T-helper 1 cell (primary cell): Measurements from ENCODE around the gene GFOD2.

ENCODE experiments used
- DNase-seq, 5 donors: peaks; one replicate each; pipeline ENCODE4 v3.0.0-alpha.2; 2012 to 2020

GFOD2 gene

GRCh38 chr16:67669499-67670101, 49.5 kb downstream of the GFOD2 start:
- DNase-seq: no peak

- no peak for DNase-seq
Measured at GRCh38 chr16:67668495-67669157, 50.5 kb downstream of the GFOD2 start.

- DNase-seq: peak; percentile 59 to 89 (median 78)
Measured at GRCh38 chr16:67667817-67668494, 51.2 kb downstream of the GFOD2 start.

- DNase-seq: no peak
Measured at GRCh38 chr16:67667453-67667816, 51.7 kb downstream of the GFOD2 start.

- DNase-seq: peak; percentile 67 to 84 (median 77)
Measured at GRCh38 chr16:67666559-67667452, 52.3 kb downstream of the GFOD2 start, which contains the start of the genes C16orf86 and ENKD1. Gene C16orf86 (plus strand): TSS chr16:67666814. CDS start chr16:67666971, 157 bp downstream. Gene ENKD1 (minus strand): TSS chr16:67666750. CDS start chr16:67666442, 308 bp downstream.

GRCh38 chr16:67666032-67666551, 53.0 kb downstream of the GFOD2 start:
- DNase-seq: no peak

- no peak for DNase-seq
Measured at GRCh38 chr16:67665598-67665997, 53.5 kb downstream of the GFOD2 start.

GRCh38 chr16:67664871-67665270, 54.2 kb downstream of the GFOD2 start:
- DNase-seq: no peak

GRCh38 chr16:67664258-67664657, 54.9 kb downstream of the GFOD2 start:
- DNase-seq: no peak

GRCh38 chr16:67663877-67664222, 55.3 kb downstream of the GFOD2 start:
- DNase-seq: no peak

- DNase-seq: no peak
Measured at GRCh38 chr16:67663151-67663876, 55.8 kb downstream of the GFOD2 start.

- DNase-seq: no peak
Measured at GRCh38 chr16:67662653-67663010, 56.5 kb downstream of the GFOD2 start.

GRCh38 chr16:67661886-67662652, 57.0 kb downstream of the GFOD2 start:
- DNase-seq: no peak

GRCh38 chr16:67661101-67661761, 57.9 kb downstream of the GFOD2 start:
- peak in 1 of 5 donors; percentile 35 for DNase-seq

- peak; percentile 90 to 99 (median 94) for DNase-seq
Measured at GRCh38 chr16:67660564-67661028, 58.5 kb downstream of the GFOD2 start, which contains the start of gene PARD6A. Gene PARD6A (plus strand): TSS chr16:67660960. CDS start chr16:67661039, 79 bp downstream.

GRCh38 chr16:67659675-67660563, 59.2 kb downstream of the GFOD2 start, which contains the start of gene ACD:
Gene ACD (minus strand): TSS chr16:67660260. CDS start chr16:67660220, 40 bp downstream.
- DNase-seq: peak; percentile 85 to 96 (median 89)

- DNase-seq: no peak
Measured at GRCh38 chr16:67658849-67659674, 60.1 kb downstream of the GFOD2 start.
